Spleen (tissue), 11 donors: Measurements from ENCODE around the gene ELP5. TPM values are rescaled to one million over a fixed set of nuclear protein-coding genes. Genes with fewer than 3 reads are reported as not detected.
A peak's percentile ranks its signal among the peaks of the same experiment; 100 is the strongest.

Experiments used
- DNase-seq: peaks from one replicate; pipeline ENCODE4 v3.0.0-alpha.2; 2020
- H3K27ac ChIP-seq, 8 donors: fragments of 200-600 bp; sonication (generic) in 7 of 8; 1 replicate in 4 of 8; 2 replicates in 4 of 8; pipeline versions ENCODE4 v1.5.0 to v1.8.0; 2016 to 2021; ENCODE audit warnings: inconsistent platforms in 4 of 8, mild to moderate bottlenecking in 4 of 8, moderate library complexity in 1 of 8
- H3K27me3 ChIP-seq, 7 donors: fragments of 200-600 bp; sonication (generic) in 6 of 7; replicated peaks in 1 of 7; 1 replicate in 4 of 7; 2 replicates in 3 of 7; pipeline versions ENCODE4 v1.5.0 to v1.8.0; 2016 to 2021; ENCODE audit warnings: inconsistent platforms in 3 of 7, mild to moderate bottlenecking in 1 of 7
- H3K36me3 ChIP-seq, 6 donors: fragments of 200-600 bp; sonication (generic) in 5 of 6; 1 replicate in 4 of 6; 2 replicates in 2 of 6; pipeline versions ENCODE4 v1.5.0 to v1.8.0; 2016 to 2021; ENCODE audit warnings: inconsistent platforms in 2 of 6
- H3K4me1 ChIP-seq, 6 donors: fragments of 200-600 bp; sonication (generic) in 5 of 6; 1 replicate in 3 of 6; 2 replicates in 3 of 6; pipeline versions ENCODE4 v1.5.0 to v1.8.0; 2016 to 2021; ENCODE audit warnings: inconsistent platforms in 3 of 6
- H3K4me3 ChIP-seq, 8 donors: fragments of 200-600 bp; sonication (generic) in 7 of 8; 1 replicate in 4 of 8; 2 replicates in 4 of 8; pipeline versions ENCODE4 v1.5.0 to v1.8.0; 2016 to 2021; ENCODE audit warnings: inconsistent platforms in 4 of 8, mild to moderate bottlenecking in 4 of 8, moderate library complexity in 2 of 8
- H3K9me3 ChIP-seq, 8 donors: fragments of 200-600 bp; sonication (generic) in 7 of 8; 1 replicate in 4 of 8; 2 replicates in 4 of 8; pipeline versions ENCODE4 v1.5.0 to v1.8.0; 2016 to 2021; ENCODE audit warnings: inconsistent platforms in 4 of 8
- POLR2A ChIP-seq, 3 donors: fragments of 450-650 bp; IDR thresholded peaks; one replicate each; pipeline ENCODE4 v1.5.1; 2017; ENCODE audit warnings: antibody characterized with exemption in 3 of 3, mild to moderate bottlenecking in 1 of 3
- POLR2AphosphoS5 ChIP-seq, 3 donors: sonication (generic); formaldehyde crosslinking; IDR thresholded peaks; one replicate each; pipeline ENCODE4 v1.5.1; 2017; ENCODE audit warnings: antibody characterized with exemption in 3 of 3
- WGBS, 5 donors: extraction: QIAGEN DNeasy Blood & Tissue Kit in 3 of 5; methylation state at CpG; one replicate each; pipeline versions ENCODE4 v1.1.5 to v1.1.7; 2013 to 2018; 5-methylcytosine and 5-hydroxymethylcytosine counted together
- intact Hi-C: fragments of 100-400 bp; cut with DNase I; formaldehyde crosslinking; loops from one replicate; pipeline ENCODE4 v1.15.0; 2023; ENCODE audit warnings: low total_unique reads
- polyA plus RNA-seq, 3 donors: library from polyadenylated mRNA; stranded (reverse); fragments of 200-250 nt; gene quantifications; one replicate each; pipeline ENCODE4 v1.2.1, GENCODE V29; 2013
- total RNA-seq, 7 donors: library from RNA; depleted of rRNA in 3 of 7; stranded (reverse); fragments of >200 nt in 3 of 7; fragmentation: NEBNext Ultra II Directional in 4 of 7; extraction: Animal tissue kit (Norgen Biotek cat#: 25700) in 4 of 7; gene quantifications; one replicate each; pipeline versions ENCODE4 v1.1.0 to v1.2.1, GENCODE V29; 2016 to 2021
- TF ChIP-seq, protein P1 (sequence below), 11 experiments: fragments of 200-600 bp in 7 of 11; fragments of 450-650 bp in 4 of 11; sonication (generic) in 4 of 11; IDR thresholded peaks in 8 of 11; conservative IDR thresholded peaks in 3 of 11; 1 replicate in 7 of 11; 2 replicates in 4 of 11; pipeline versions ENCODE4 v1.4.0 to v1.8.0; 2016 to 2021; ENCODE audit warnings: antibody characterized with exemption in 11 of 11, inconsistent platforms in 4 of 11, mild to moderate bottlenecking in 1 of 11
- donor health status: healthy with polysubstance abuse.
- donor health status: DM: no; HTN: no; CAD: no; lungs with moderate emphysema.
- donor health status: DM: no; HTN: no; CAD: no.
- donor health status: Bipolar disorder and iron deficiency.
- donor health status: healthy.
- donor health status: DM: no; HTN: no; CAD: no.
- donor health status: DM: yes; HTN: yes; CAD: no.

Gene ELP5
- total and polyA plus RNA-seq, 10 donors, result 22.1 to 40.3 (median 36.7) TPM

DNA sequence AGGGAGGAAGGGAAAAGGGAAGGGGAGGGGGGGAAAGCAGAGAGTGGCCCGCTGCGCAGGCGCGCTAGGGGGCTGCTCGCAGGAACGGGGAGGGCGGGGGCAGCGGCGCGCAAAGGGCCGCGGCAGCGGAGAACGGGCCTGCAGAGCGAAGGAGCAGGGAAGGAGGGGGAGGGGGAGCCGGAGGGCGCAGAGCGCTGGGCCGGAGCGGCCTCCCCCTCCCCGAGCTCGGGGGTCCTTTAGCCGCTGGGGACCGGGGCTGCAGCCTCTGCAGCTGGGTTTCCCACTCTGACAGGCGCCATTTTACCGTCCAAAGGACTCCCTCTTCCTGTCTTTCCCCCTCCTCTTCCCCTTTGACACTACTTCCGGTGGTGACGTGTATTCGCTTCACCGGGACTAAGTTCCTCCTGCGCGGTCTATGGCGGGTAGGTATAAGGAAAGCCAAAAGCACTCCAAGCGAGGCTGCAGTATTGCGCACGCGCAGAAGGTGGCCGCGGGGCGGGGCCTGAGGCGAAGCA lies 297 bp upstream of the ELP5 start, which contains the start of gene CTDNEP1:
CTDNEP1 (minus strand) TSS at position 74 of the 515 bp plus-strand sequence. CDS start 438 bp downstream, outside the sequence.
- no peaks in the 10 kb centered on the region for H3K9me3 ChIP-seq
- H3K4me1 ChIP-seq, result peaks cover 30 to 64% (median 46%) of the 10 kb centered on the region in 6 donors
- no peaks in the 10 kb centered on the region for H3K27me3 ChIP-seq
- peak; percentile 99 for DNase-seq
- peak within 1 kb of the TSS; percentile 89 to 99 (median 94) for H3K4me3 ChIP-seq
- 1% methylated on average over 28 to 41 of the region's 41 CpGs for WGBS, 5 donors
- TF ChIP-seq POLR2AphosphoS5 (IDR thresholded peaks at IDR 0.05) (peak in 1 of 3 donors; percentile 74), POLR2A (IDR thresholded peaks at IDR 0.05) (peak in 1 of 3 donors; percentile 16)
- TF ChIP-seq, protein P1, sequence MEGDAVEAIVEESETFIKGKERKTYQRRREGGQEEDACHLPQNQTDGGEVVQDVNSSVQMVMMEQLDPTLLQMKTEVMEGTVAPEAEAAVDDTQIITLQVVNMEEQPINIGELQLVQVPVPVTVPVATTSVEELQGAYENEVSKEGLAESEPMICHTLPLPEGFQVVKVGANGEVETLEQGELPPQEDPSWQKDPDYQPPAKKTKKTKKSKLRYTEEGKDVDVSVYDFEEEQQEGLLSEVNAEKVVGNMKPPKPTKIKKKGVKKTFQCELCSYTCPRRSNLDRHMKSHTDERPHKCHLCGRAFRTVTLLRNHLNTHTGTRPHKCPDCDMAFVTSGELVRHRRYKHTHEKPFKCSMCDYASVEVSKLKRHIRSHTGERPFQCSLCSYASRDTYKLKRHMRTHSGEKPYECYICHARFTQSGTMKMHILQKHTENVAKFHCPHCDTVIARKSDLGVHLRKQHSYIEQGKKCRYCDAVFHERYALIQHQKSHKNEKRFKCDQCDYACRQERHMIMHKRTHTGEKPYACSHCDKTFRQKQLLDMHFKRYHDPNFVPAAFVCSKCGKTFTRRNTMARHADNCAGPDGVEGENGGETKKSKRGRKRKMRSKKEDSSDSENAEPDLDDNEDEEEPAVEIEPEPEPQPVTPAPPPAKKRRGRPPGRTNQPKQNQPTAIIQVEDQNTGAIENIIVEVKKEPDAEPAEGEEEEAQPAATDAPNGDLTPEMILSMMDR (IDR thresholded peaks at IDR 0.05 in 8 of 11, conservative IDR thresholded peaks at IDR 0.05 in 3 of 11), result no peak
- intact Hi-C loops, result no loop called here
- H3K36me3 ChIP-seq, result peaks cover 0 to 48% (median 33%) of the 10 kb centered on the region in 6 donors
- H3K27ac ChIP-seq, result peak within 1 kb of the TSS; percentile 97 to 100 (median 99)

DNA sequence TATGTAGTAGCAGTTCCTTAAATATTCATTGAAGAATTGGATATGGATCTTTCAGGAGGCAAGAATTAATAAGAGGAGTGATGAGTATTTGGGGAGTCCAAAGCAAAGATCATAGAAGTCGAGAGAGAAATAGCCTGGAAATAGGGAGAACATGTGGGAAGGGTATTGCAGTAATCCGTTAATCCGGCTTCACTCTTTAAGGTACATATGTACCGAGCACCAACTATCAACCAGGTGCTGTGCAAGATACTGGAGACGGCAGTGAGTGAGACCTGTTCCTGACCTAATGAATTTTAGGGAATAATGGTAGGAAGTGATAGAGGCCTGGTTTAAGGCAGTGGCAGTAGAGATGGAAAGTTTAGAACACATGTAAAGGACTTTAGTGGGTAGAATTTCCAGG lies 1.1 kb downstream of the ELP5 start:
- H3K36me3 ChIP-seq, result peaks cover 0 to 51% (median 34%) of the 10 kb centered on the region in 6 donors
- peaks cover 30 to 50% (median 41%) of the 10 kb centered on the region in 6 donors for H3K4me1 ChIP-seq
- DNase-seq, result no peak
- peak overlapping the region; percentile 89 to 99 (median 94) for H3K4me3 ChIP-seq
- H3K27ac ChIP-seq, result peak overlapping the region; percentile 97 to 100 (median 99)
- no peaks in the 10 kb centered on the region for H3K9me3 ChIP-seq
- H3K27me3 ChIP-seq, result no peaks in the 10 kb centered on the region
- TF ChIP-seq POLR2AphosphoS5 (IDR thresholded peaks at IDR 0.05) (no peak), POLR2A (IDR thresholded peaks at IDR 0.05) (no peak)
- TF ChIP-seq, protein P1 (IDR thresholded peaks at IDR 0.05 in 8 of 11, conservative IDR thresholded peaks at IDR 0.05 in 3 of 11), result no peak
- 74 to 88% (median 82%) methylated on average over 5 of the region's 5 CpGs for WGBS, 5 donors
- intact Hi-C loops, result no loop called here

DNA sequence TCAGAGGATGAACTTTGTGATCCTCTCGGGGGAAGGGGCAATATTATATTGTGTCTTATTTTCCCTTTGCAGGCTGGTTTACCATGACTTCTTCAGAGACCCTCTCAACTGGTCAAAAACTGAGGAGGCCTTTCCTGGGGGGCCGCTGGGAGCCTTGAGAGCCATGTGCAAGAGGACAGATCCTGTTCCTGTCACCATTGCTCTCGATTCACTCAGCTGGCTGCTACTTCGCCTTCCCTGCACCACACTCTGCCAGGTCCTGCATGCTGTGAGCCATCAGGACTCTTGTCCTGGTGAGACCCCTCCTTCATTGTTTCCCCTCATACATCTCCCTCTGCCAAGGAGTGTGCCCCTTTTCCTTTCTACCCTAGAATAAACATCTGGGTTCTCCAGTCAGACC lies 2.5 kb downstream of the ELP5 start:
- Histone ChIP-seq H3K27ac (no peak overlapping the region), H3K4me3 (no peak overlapping the region), H3K9me3 (no peaks in the 10 kb centered on the region), H3K4me1 (peaks cover 21 to 36% (median 27%) of the 10 kb centered on the region in 6 donors), H3K36me3 (peaks cover 0 to 62% (median 39%) of the 10 kb centered on the region in 6 donors), H3K27me3 (no peaks in the 10 kb centered on the region)
- DNase-seq, result no peak
- intact Hi-C loops, result no loop called here
- TF ChIP-seq POLR2AphosphoS5 (IDR thresholded peaks at IDR 0.05) (no peak), POLR2A (IDR thresholded peaks at IDR 0.05) (no peak)
- TF ChIP-seq, protein P1 (IDR thresholded peaks at IDR 0.05 in 8 of 11, conservative IDR thresholded peaks at IDR 0.05 in 3 of 11), result no peak
- 92 to 97% (median 95%) methylated on average over 4 of the region's 4 CpGs for WGBS, 5 donors

DNA sequence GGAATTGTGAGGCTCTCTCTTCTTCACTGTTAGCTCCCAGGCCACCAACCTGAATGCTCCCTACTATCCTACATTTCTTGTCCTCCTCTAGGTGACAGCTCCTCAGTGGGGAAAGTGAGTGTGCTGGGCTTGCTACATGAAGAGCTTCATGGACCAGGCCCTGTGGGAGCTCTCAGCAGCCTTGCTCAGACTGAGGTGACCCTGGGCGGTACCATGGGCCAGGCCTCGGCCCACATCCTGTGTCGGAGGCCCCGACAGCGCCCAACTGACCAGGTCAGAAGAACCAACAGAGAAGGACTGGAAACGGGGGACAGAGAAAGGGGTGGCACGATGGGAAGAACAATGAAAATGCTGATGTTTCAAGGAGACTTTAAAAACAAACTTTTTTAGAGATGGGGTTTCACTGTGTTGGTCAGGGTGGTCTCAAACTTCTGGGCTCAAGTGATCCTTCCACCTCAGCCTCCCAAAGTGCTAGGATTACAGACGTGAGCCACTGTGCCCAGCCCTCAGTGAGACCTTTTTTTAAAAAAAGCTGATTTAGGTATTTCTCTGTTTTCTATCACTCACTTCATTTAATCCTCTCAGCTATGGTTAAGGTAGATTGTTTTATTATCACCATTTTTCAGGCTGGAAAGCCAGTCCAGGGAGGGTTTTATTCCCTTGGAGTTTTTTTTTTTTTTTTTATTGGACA lies 4.9 kb downstream of the ELP5 start:
- Histone ChIP-seq H3K4me1 (peaks cover 17 to 37% (median 27%) of the 10 kb centered on the region in 6 donors), H3K9me3 (no peaks in the 10 kb centered on the region), H3K36me3 (peaks cover 0 to 68% (median 41%) of the 10 kb centered on the region in 6 donors), H3K27ac (no peak overlapping the region), H3K27me3 (peaks cover 0 to 17% (median 6%) of the 10 kb centered on the region in 7 donors), H3K4me3 (no peak overlapping the region)
- WGBS, 5 donors, result 75 to 93% (median 89%) methylated on average over 8 of the region's 8 CpGs
- no peak for DNase-seq
- intact Hi-C loops, result no loop called here
- TF ChIP-seq, protein P1 (IDR thresholded peaks at IDR 0.05 in 8 of 11, conservative IDR thresholded peaks at IDR 0.05 in 3 of 11), result no peak
- TF ChIP-seq POLR2AphosphoS5 (IDR thresholded peaks at IDR 0.05) (peak in 1 of 3 donors; percentile 32), POLR2A (IDR thresholded peaks at IDR 0.05) (no peak)
